H1 (cell line): Measurements from ENCODE around the gene SLC22A23. TPM values are rescaled to one million over a fixed set of nuclear protein-coding genes. Genes with fewer than 3 reads are reported as not detected.

Source experiments
- CTCF ChIA-PET: fragments of 300-600 bp; sonication (Branson Sonifier 250); formaldehyde crosslinking; loops from one replicate; lab custom pipeline; 2021; ENCODE audit not compliant: partially characterized antibody; lab: Charles Lee
- POLR2A ChIA-PET: fragments of 300-600 bp; sonication (Branson Sonifier 250); formaldehyde crosslinking; loops from one replicate; lab custom pipeline; 2021; ENCODE audit warnings: inconsistent platforms; ENCODE audit not compliant: partially characterized antibody; lab: Charles Lee
- DNase-seq, 2 experiments: peaks; one replicate each; pipeline versions ENCODE4 v3.0.0 to v3.0.0-alpha.2; 2010 to 2022; ENCODE audit warnings: low spot score in 2 of 2, low read depth in 1 of 2, mixed read lengths in 1 of 2
- FAIRE-seq: peaks from 2 replicates; lab custom pipeline; 2011; peaks lifted over from hg19 to GRCh38; lab: Jason Lieb, UNC
- H2AFZ ChIP-seq: 2 replicates; pipeline ENCODE4 v1.8.1; 2012; ENCODE audit warnings: low read length, inconsistent platforms
- H2AK5ac ChIP-seq: 2 replicates; pipeline ENCODE4 v1.6.1; 2013; ENCODE audit warnings: low read depth, low read length
- H2BK120ac ChIP-seq: replicated peaks from 2 replicates; pipeline ENCODE3; 2013; ENCODE audit warnings: low read depth, low read length, inconsistent platforms
- H2BK12ac ChIP-seq: 2 replicates; pipeline ENCODE4 v1.6.1; 2013; ENCODE audit warnings: low read depth, low read length
- H2BK15ac ChIP-seq: 2 replicates; pipeline ENCODE4 v1.6.1; 2013; ENCODE audit warnings: low read length
- H2BK20ac ChIP-seq: 2 replicates; pipeline ENCODE4 v1.6.1; 2013; ENCODE audit warnings: low read length
- H2BK5ac ChIP-seq: 2 replicates; pipeline ENCODE4 v1.6.1; 2013; ENCODE audit warnings: low read depth, low read length
- H3K14ac ChIP-seq: 2 replicates; pipeline ENCODE4 v1.6.1; 2013; ENCODE audit warnings: inconsistent platforms; ENCODE audit not compliant: insufficient read length
- H3K18ac ChIP-seq: 2 replicates; pipeline ENCODE4 v1.6.1; 2013; ENCODE audit warnings: low read length; ENCODE audit errors: extremely low read depth
- H3K23ac ChIP-seq: 2 replicates; pipeline ENCODE4 v1.6.1; 2013; ENCODE audit warnings: inconsistent platforms; ENCODE audit not compliant: insufficient read length
- H3K23me2 ChIP-seq: 2 replicates; pipeline ENCODE4 v1.6.1; 2013; ENCODE audit warnings: low read depth, low read length
- H3K27ac ChIP-seq: 2 replicates; pipeline ENCODE4 v1.6.1; 2011; ENCODE audit warnings: low read depth, low read length, inconsistent platforms
- H3K27me3 ChIP-seq, 4 experiments: replicated peaks in 1 of 4; 1 replicate in 1 of 4; 2 replicates in 3 of 4; pipeline versions ENCODE4 v1.6.1 to v1.8.1; 2011 to 2013; ENCODE audit warnings: low read length in 3 of 4, mild to moderate bottlenecking in 3 of 4, inconsistent platforms in 2 of 4, mixed read lengths in 2 of 4, moderate library complexity in 1 of 4; ENCODE audit not compliant: control insufficient read depth in 3 of 4, insufficient read depth in 3 of 4; ENCODE audit errors: extremely low read depth in 1 of 4
- H3K36me3 ChIP-seq, 4 experiments: 2 replicates each; pipeline versions ENCODE4 v1.6.1 to v1.8.1; 2011 to 2013; ENCODE audit warnings: mild to moderate bottlenecking in 4 of 4, low read length in 3 of 4, moderate library complexity in 2 of 4, control low read depth in 1 of 4, inconsistent platforms in 1 of 4; ENCODE audit not compliant: insufficient read depth in 4 of 4, control insufficient read depth in 2 of 4
- H3K4ac ChIP-seq: replicated peaks from 2 replicates; pipeline ENCODE3; 2013; ENCODE audit warnings: low read length, low read depth, mixed read lengths, inconsistent platforms; ENCODE audit not compliant: insufficient read length
- H3K4me1 ChIP-seq, 4 experiments: replicated peaks in 1 of 4; 1 replicate in 1 of 4; 2 replicates in 3 of 4; pipeline versions ENCODE4 v1.6.1 to v1.8.1; 2011 to 2013; ENCODE audit warnings: low read length in 3 of 4, inconsistent platforms in 2 of 4, mixed read lengths in 1 of 4; ENCODE audit not compliant: insufficient read depth in 4 of 4, control insufficient read depth in 3 of 4
- H3K4me2 ChIP-seq, 2 experiments: 2 replicates each; pipeline versions ENCODE4 v1.6.1 to v1.8.1; 2011 to 2013; ENCODE audit warnings: low read depth in 2 of 2, low read length in 2 of 2, control low read depth in 1 of 2, inconsistent platforms in 1 of 2, mild to moderate bottlenecking in 1 of 2; ENCODE audit not compliant: insufficient read depth in 1 of 2
- H3K4me3 ChIP-seq, 4 experiments: fragments of 200-600, 300-600 bp in 1 of 4; sonication (generic), shearing (Covaris generic), sonication (Bioruptor Twin) in 1 of 4; 2 replicates each; pipeline versions ENCODE4 v1.5.1 to v1.8.1; 2011 to 2016; ENCODE audit warnings: low read length in 4 of 4, low read depth in 3 of 4, control low read depth in 2 of 4, inconsistent platforms in 2 of 4, mild to moderate bottlenecking in 2 of 4, mixed read lengths in 1 of 4, moderate library complexity in 1 of 4; ENCODE audit not compliant: insufficient read depth in 2 of 4; ENCODE audit errors: extremely low read depth in 1 of 4
- H3K56ac ChIP-seq: replicated peaks from 2 replicates; pipeline ENCODE3; 2013; ENCODE audit warnings: low read depth, mild to moderate bottlenecking, mixed read lengths, low read length, inconsistent platforms; ENCODE audit not compliant: insufficient read length
- H3K79me1 ChIP-seq: 2 replicates; pipeline ENCODE4 v1.6.1; 2013; ENCODE audit warnings: low read depth, low read length, control low read depth
- H3K79me2 ChIP-seq, 2 experiments: 2 replicates each; pipeline versions ENCODE4 v1.6.1 to v1.8.1; 2012 to 2013; ENCODE audit warnings: low read length in 2 of 2, mild to moderate bottlenecking in 2 of 2, inconsistent platforms in 1 of 2; ENCODE audit not compliant: insufficient read depth in 2 of 2, control insufficient read depth in 1 of 2
- H3K9ac ChIP-seq, 4 experiments: replicated peaks in 1 of 4; 1 replicate in 1 of 4; 2 replicates in 3 of 4; pipeline versions ENCODE4 v1.6.1 to v1.8.1; 2011 to 2013; ENCODE audit warnings: low read depth in 3 of 4, low read length in 3 of 4, control low read depth in 2 of 4, mild to moderate bottlenecking in 2 of 4, moderate library complexity in 2 of 4, inconsistent platforms in 1 of 4; ENCODE audit errors: extremely low read depth in 1 of 4
- H3K9me3 ChIP-seq, 2 experiments: 2 replicates each; pipeline versions ENCODE4 v1.6.1 to v1.8.1; 2012 to 2013; ENCODE audit warnings: mild to moderate bottlenecking in 2 of 2, moderate library complexity in 2 of 2, control low read depth in 1 of 2, inconsistent platforms in 1 of 2, low read depth in 1 of 2, low read length in 1 of 2, mixed read lengths in 1 of 2; ENCODE audit not compliant: insufficient read depth in 2 of 2
- H4K20me1 ChIP-seq, 2 experiments: replicated peaks in 1 of 2; 2 replicates each; pipeline versions ENCODE3 to v1.8.1; 2011 to 2013; ENCODE audit warnings: inconsistent platforms in 2 of 2, low read length in 2 of 2, mild to moderate bottlenecking in 1 of 2; ENCODE audit not compliant: insufficient read depth in 2 of 2, control insufficient read depth in 1 of 2
- H4K5ac ChIP-seq: 2 replicates; pipeline ENCODE4 v1.6.1; 2013; ENCODE audit warnings: low read length, low read depth, mixed read lengths, inconsistent platforms; ENCODE audit not compliant: insufficient read length
- H4K8ac ChIP-seq: 2 replicates; pipeline ENCODE4 v1.8.0; 2013; ENCODE audit warnings: mild to moderate bottlenecking, moderate library complexity, low read length, inconsistent platforms; ENCODE audit not compliant: insufficient read depth; ENCODE audit errors: extremely low read depth
- H4K91ac ChIP-seq: replicated peaks from 2 replicates; pipeline ENCODE3; 2013; ENCODE audit warnings: low read length, mixed read lengths, inconsistent platforms; ENCODE audit not compliant: insufficient read length
- HDAC6 ChIP-seq: IDR thresholded peaks from one replicate; pipeline ENCODE4 v1.7.1; 2012; ENCODE audit warnings: low read depth, mild to moderate bottlenecking, inconsistent platforms, low read length, moderate library complexity
- JUN ChIP-seq: IDR thresholded peaks from 2 replicates; pipeline ENCODE4 v1.6.1; 2011; ENCODE audit warnings: low read depth, mild to moderate bottlenecking, improper control_type of control experiment, low read length
- RAD21 ChIP-seq, 2 experiments: IDR thresholded peaks in 1 of 2; conservative IDR thresholded peaks in 1 of 2; 2 replicates each; pipeline ENCODE4 v1.6.1; 2011; ENCODE audit warnings: low read depth in 2 of 2, low read length in 2 of 2, improper control_type of control experiment in 1 of 2, inconsistent platforms in 1 of 2, mild to moderate bottlenecking in 1 of 2, moderate library complexity in 1 of 2
- RBBP5 ChIP-seq: IDR thresholded peaks from 2 replicates; pipeline ENCODE4 v1.7.1; 2012; ENCODE audit warnings: low read depth, mild to moderate bottlenecking, inconsistent platforms, low read length, moderate library complexity, borderline replicate concordance
- RNF2 ChIP-seq: fragments of 200-900, 300-1000 bp; sonication (generic); IDR thresholded peaks from 2 replicates; pipeline ENCODE4 v1.7.1; 2016; ENCODE audit warnings: borderline replicate concordance, low read depth, mild to moderate bottlenecking, antibody characterized with exemption, low read length; ENCODE audit not compliant: poor library complexity, severe bottlenecking; ENCODE audit errors: missing control alignments
- RXRA ChIP-seq: IDR thresholded peaks from 2 replicates; pipeline ENCODE4 v1.6.1; 2011; ENCODE audit warnings: low read depth, mild to moderate bottlenecking, low read length, moderate library complexity; ENCODE audit not compliant: insufficient read depth
- SIN3A ChIP-seq, 2 experiments: IDR thresholded peaks in 1 of 2; conservative IDR thresholded peaks in 1 of 2; 2 replicates each; pipeline ENCODE4 v1.6.1; 2011 to 2012; ENCODE audit warnings: low read length in 2 of 2, improper control_type of control experiment in 1 of 2, low read depth in 1 of 2, mild to moderate bottlenecking in 1 of 2
- SIX5 ChIP-seq: IDR thresholded peaks from 2 replicates; pipeline ENCODE4 v1.6.1; 2011; ENCODE audit warnings: mild to moderate bottlenecking, low read depth, low read length
- USF2 ChIP-seq: IDR thresholded peaks from 2 replicates; pipeline ENCODE4 v1.6.1; 2011; ENCODE audit warnings: low read length, improper control_type of control experiment
- WGBS, 2 experiments: shearing (Covaris generic) in 1 of 2; methylation state at CpG; one replicate each; pipeline versions ENCODE4 v1.1.6 to v1.1.7; 2013 to 2015; ENCODE audit warnings: low lambda C conversion rate in 2 of 2, mixed read lengths in 2 of 2, inconsistent platforms in 1 of 2, low coverage in 1 of 2, missing lambda C conversion rate in 1 of 2; ENCODE audit not compliant: insufficient replicate concordance in 2 of 2, insufficient coverage in 1 of 2, insufficient read length in 1 of 2; ENCODE audit errors: extremely low coverage in 1 of 2, missing lambda C conversion rate in 1 of 2; 5-methylcytosine and 5-hydroxymethylcytosine counted together
- polyA plus RNA-seq, 7 experiments: library from polyadenylated mRNA; depleted of rRNA in 3 of 7; stranded (reverse) in 5 of 7; unstranded in 2 of 7; fragments of >200 nt in 5 of 7; fragments of 200-250 nt in 2 of 7; gene quantifications; 1 replicate in 5 of 7; 2 replicates in 1 of 7; 4 replicates in 1 of 7; pipeline versions ENCODE4 v1.2.1 to v1.2.3, GENCODE V29; 2011 to 2013; ENCODE audit warnings: missing spikeins in 2 of 7, mixed read lengths in 2 of 7
- total RNA-seq: library from RNA; stranded (reverse); fragmentation: NEBNext Ultra II Directional; extraction: Animal tissue kit (Norgen Biotek cat#: 25700); gene quantifications from 2 replicates; pipeline ENCODE4 v1.2.1, GENCODE V29; 2021

SLC22A23 gene
- total and polyA plus RNA-seq, 2 of the 8 experiments (the other 6 are each of a cell fraction or from before 2014, with no cell fraction given): 9.9 to 38.4 TPM

GRCh38 chr6:3419624-3420272, 37.1 kb downstream of the SLC22A23 start:
- no peak for DNase-seq
- Histone ChIP-seq H3K23me2 (no peaks in the 10 kb centered on the region; the same call in 1 of the 2 replicates), H3K4me1 (peaks cover 30 to 57% (median 49%) of the 10 kb centered on the region in 4 experiments), H4K20me1 (no peaks in the 10 kb centered on the region), H2BK20ac (peak overlapping the region; percentile 62; the same call in 1 of the 2 replicates), H3K18ac (no peak overlapping the region), H2BK120ac (no peak overlapping the region), H4K91ac (no peak overlapping the region), H3K79me2 (peaks cover 0 to 56% of the 10 kb centered on the region in 2 experiments; a peak in 2 of 4 replicates), H4K8ac (no peak overlapping the region), H2BK12ac (peak overlapping the region; percentile 61; the same call in 1 of the 2 replicates), H2AK5ac (peak overlapping the region; percentile 94), H3K4me3 (no peak overlapping the region), H3K56ac (no peak overlapping the region), H3K79me1 (no peaks in the 10 kb centered on the region; the same call in 1 of the 2 replicates), H2BK5ac (peak overlapping the region; percentile 49; the same call in 1 of the 2 replicates), H3K27me3 (no peaks in the 10 kb centered on the region), H2BK15ac (0 out of 2 replicates have a peak overlapping the region, but pooled peaks have one; percentile 54), H4K5ac (no peak overlapping the region), H3K4me2 (no peak overlapping the region), H3K36me3 (no peaks in the 10 kb centered on the region), H3K27ac (no peak overlapping the region), H2AFZ (no peak overlapping the region), H3K4ac (no peak overlapping the region), H3K23ac (no peak overlapping the region), H3K9me3 (no peaks in the 10 kb centered on the region), H3K14ac (no peak overlapping the region), H3K9ac (no peak overlapping the region)
- CTCF ChIA-PET: interaction anchor here (0.7 to 1.0 kb wide), 2 partner anchors 14 to 93 kb away, joined by 3 to 4 read pairs; no protein-coding TSS in a partner anchor
- WGBS, 2 experiments: 83% methylated on average over 3 of the region's 3 CpGs; no CpG with 5 or more reads in 1 of the 2 experiments
- POLR2A ChIA-PET: interaction anchor here (1.3 kb wide), 1 partner anchor 8 kb away, joined by 3 read pairs; no protein-coding TSS in a partner anchor
- FAIRE-seq: no peak
- TF ChIP-seq RNF2 (no peak), SIX5 (no peak), HDAC6 (no peak), SIN3A (conservative IDR thresholded peaks at IDR 0.05 in 1 of 2, IDR thresholded peaks at IDR 0.05 in 1 of 2; ENCODE audit: low read depth in 1 of 2, low read length in 2 of 2) (no peak), RXRA (no peak), USF2 (no peak), RAD21 (IDR thresholded peaks at IDR 0.05 in 1 of 2, conservative IDR thresholded peaks at IDR 0.05 in 1 of 2; ENCODE audit: low read depth in 2 of 2, low read length in 2 of 2) (no peak), RBBP5 (no peak), JUN (no peak)
